Measurements from ENCODE around the gene SCYGR2. TPM values are rescaled to one million over a fixed set of nuclear protein-coding genes. Genes with fewer than 3 reads are reported as not detected.

Gene SCYGR2
- total RNA-seq, 1 experiment from 2014 or later: not detected

- in situ Hi-C loops (cut with HindIII; ENCODE audit: low pct_unique_long_range_greater_than_20kb, low sequenced_read_pairs) (no loop called here), intact Hi-C loops (cut with micrococcal nuclease; ENCODE audit: unreplicated experiment) (loop anchor here (10.0 kb wide), 1 partner anchor 194 kb away; no protein-coding TSS in a partner anchor)
- no peak for ATAC-seq
- no peak overlapping the region for H3K4me3 ChIP-seq (ENCODE audit: low read depth in 2 of 2, low read length in 2 of 2)
- no peaks in the 10 kb centered on the region for H3K4me1 ChIP-seq (ENCODE audit: control insufficient read depth, insufficient read depth, low read length)
- no peak overlapping the region for H3K27ac ChIP-seq (ENCODE audit: low read length)
- BruUV-seq (replicated peaks): no TSS peak
- CTCF ChIA-PET: interaction anchor here (0.6 kb wide), 1 partner anchor 201 kb away, joined by 7 read pairs; no protein-coding TSS in a partner anchor
- TF ChIP-seq SIN3A (IDR thresholded peaks at IDR 0.05; ENCODE audit: borderline replicate concordance, insufficient read depth, low read depth, low read length) (no peak), TCF7L2 (IDR thresholded peaks at IDR 0.05; ENCODE audit: low read depth, low read length) (no peak), REST (IDR thresholded peaks at IDR 0.05; ENCODE audit: insufficient read depth in 1 of 2, low read depth in 2 of 2, low read length in 1 of 2) (no peak), POLR2AphosphoS5 (IDR thresholded peaks at IDR 0.05; ENCODE audit: low read depth, low read length) (no peak), CTCF (IDR thresholded peaks at IDR 0.05) (no peak)
- H3K9me3 ChIP-seq (ENCODE audit: control insufficient read depth, insufficient read depth, low read depth, low read length): no peaks in the 10 kb centered on the region
- POLR2A ChIA-PET: interaction anchor here (0.5 kb wide), 1 partner anchor 241 kb away, joined by 4 read pairs; no protein-coding TSS in a partner anchor
- no peaks in the 10 kb centered on the region for H3K27me3 ChIP-seq (ENCODE audit: control insufficient read depth, insufficient read depth, low read length)
- H3K36me3 ChIP-seq (ENCODE audit: control insufficient read depth, insufficient read depth, low read length): no peaks in the 10 kb centered on the region
- no peak for DNase-seq (ENCODE audit: low read depth, low spot score)
Measured at GRCh38 chr2:227570615-227571014, 28.1 kb upstream of the SCYGR2 start.

GRCh38 chr2:227576110-227576509 lies 22.6 kb upstream of the SCYGR2 start:
- BruUV-seq (replicated peaks): no TSS peak
- DNase-seq (ENCODE audit: low read depth, low spot score) (no peak), ATAC-seq (no peak)
- intact Hi-C loops (cut with micrococcal nuclease; ENCODE audit: unreplicated experiment) (loop anchor here (10.0 kb wide), 1 partner anchor 189 kb away; no protein-coding TSS in a partner anchor), in situ Hi-C loops (cut with HindIII; ENCODE audit: low pct_unique_long_range_greater_than_20kb, low sequenced_read_pairs) (no loop called here)
- Histone ChIP-seq H3K4me1 (ENCODE audit: control insufficient read depth, insufficient read depth, low read length) (no peaks in the 10 kb centered on the region), H3K27me3 (ENCODE audit: control insufficient read depth, insufficient read depth, low read length) (no peaks in the 10 kb centered on the region; the same call in none of the 2 replicates), H3K36me3 (ENCODE audit: control insufficient read depth, insufficient read depth, low read length) (no peaks in the 10 kb centered on the region), H3K4me3 (ENCODE audit: low read depth in 2 of 2, low read length in 2 of 2) (no peak overlapping the region), H3K9me3 (ENCODE audit: control insufficient read depth, insufficient read depth, low read depth, low read length) (no peaks in the 10 kb centered on the region), H3K27ac (ENCODE audit: low read length) (no peak overlapping the region)
- ChIA-PET POLR2A (no interaction called here), CTCF (no interaction called here)
- no peak for TF ChIP-seq POLR2AphosphoS5 (IDR thresholded peaks at IDR 0.05; ENCODE audit: low read depth, low read length)
- no peak for TF ChIP-seq TCF7L2 (IDR thresholded peaks at IDR 0.05; ENCODE audit: low read depth, low read length)
- no peak for TF ChIP-seq REST (IDR thresholded peaks at IDR 0.05; ENCODE audit: insufficient read depth in 1 of 2, low read depth in 2 of 2, low read length in 1 of 2)
